Astrocyte (in vitro differentiated cells and primary cell): ENCODE results near the gene NR3C1.

Experiments
- EZH2 ChIP-seq: IDR thresholded peaks from 2 replicates; pipeline ENCODE4 v1.6.1; 2012; ENCODE audit warnings: mild to moderate bottlenecking, low read length, inconsistent platforms; ENCODE audit not compliant: insufficient read depth
- TF ChIP-seq, protein P1 (sequence below): IDR thresholded peaks from 2 replicates; pipeline ENCODE4 v1.5.1; 2011; ENCODE audit warnings: low read depth, mild to moderate bottlenecking, inconsistent platforms, low read length, moderate library complexity; ENCODE audit not compliant: insufficient read depth

DNA sequence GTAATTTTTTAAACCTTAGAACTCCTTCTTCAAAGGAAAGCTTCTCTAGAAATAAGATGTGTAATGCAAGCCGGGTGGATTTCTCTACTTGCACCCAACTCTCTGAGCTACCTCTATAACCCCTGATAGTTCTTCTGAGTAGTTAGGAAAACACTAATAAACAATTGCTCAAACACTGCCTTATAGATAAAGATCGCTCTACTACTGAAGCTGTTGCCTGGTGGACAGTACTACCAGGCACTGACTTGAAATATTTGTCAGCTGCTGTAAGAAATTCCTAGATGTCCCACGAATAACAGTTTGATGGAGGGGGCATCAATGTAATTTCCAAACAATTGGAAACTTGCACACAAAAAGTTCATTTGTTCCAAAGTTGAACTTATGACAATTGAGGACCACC is 42.0 kb downstream of the NR3C1 start:
- TF ChIP-seq, protein P1, sequence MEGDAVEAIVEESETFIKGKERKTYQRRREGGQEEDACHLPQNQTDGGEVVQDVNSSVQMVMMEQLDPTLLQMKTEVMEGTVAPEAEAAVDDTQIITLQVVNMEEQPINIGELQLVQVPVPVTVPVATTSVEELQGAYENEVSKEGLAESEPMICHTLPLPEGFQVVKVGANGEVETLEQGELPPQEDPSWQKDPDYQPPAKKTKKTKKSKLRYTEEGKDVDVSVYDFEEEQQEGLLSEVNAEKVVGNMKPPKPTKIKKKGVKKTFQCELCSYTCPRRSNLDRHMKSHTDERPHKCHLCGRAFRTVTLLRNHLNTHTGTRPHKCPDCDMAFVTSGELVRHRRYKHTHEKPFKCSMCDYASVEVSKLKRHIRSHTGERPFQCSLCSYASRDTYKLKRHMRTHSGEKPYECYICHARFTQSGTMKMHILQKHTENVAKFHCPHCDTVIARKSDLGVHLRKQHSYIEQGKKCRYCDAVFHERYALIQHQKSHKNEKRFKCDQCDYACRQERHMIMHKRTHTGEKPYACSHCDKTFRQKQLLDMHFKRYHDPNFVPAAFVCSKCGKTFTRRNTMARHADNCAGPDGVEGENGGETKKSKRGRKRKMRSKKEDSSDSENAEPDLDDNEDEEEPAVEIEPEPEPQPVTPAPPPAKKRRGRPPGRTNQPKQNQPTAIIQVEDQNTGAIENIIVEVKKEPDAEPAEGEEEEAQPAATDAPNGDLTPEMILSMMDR = no peak
- no peak for TF ChIP-seq EZH2
